HCT116 (cell line): ENCODE results near the gene DCUN1D5. TPM values are rescaled to one million over a fixed set of nuclear protein-coding genes. Genes with fewer than 3 reads are reported as not detected.

ENCODE experiments used
- ATAC-seq: fragments of 200-7000 bp; cut with Tn5 transposase; 2 replicates; pipeline ENCODE4 v1.9.1; 2020; ENCODE audit warnings: mild to moderate bottlenecking, moderate library complexity
- BruUV-seq: library from RNA; stranded (reverse); fragments of 400-500 nt; replicated peaks from 2 replicates; lab custom pipeline; 2021; lab: Mats Ljungman, UMichigan
- CTCF ChIA-PET: fragments of 300-600 bp; sonication (Branson Sonifier 250); formaldehyde crosslinking; loops from one replicate; lab custom pipeline; 2021; ENCODE audit warnings: antibody characterized with exemption; lab: Charles Lee
- POLR2A ChIA-PET: fragments of 300-600, 350-600 bp; sonication (Branson Sonifier 250); formaldehyde crosslinking; loops from one replicate; lab custom pipeline; 2021; ENCODE audit warnings: antibody characterized with exemption; lab: Charles Lee
- RAD21 ChIA-PET, 2 experiments: fragments of 300-600 bp; sonication (Branson Sonifier 250); formaldehyde crosslinking; loops; one replicate each; lab custom pipeline; 2023; ENCODE audit warnings: low total read pairs in 2 of 2; ENCODE audit not compliant: uncharacterized antibody in 2 of 2, unreplicated experiment in 2 of 2, low non-redundant PET in 1 of 2; lab: Charles Lee
- DNase-seq: peaks from one replicate; pipeline ENCODE4 v3.0.0-alpha.2; 2010; ENCODE audit warnings: low read depth, low spot score
- H2AFZ ChIP-seq: fragments of 200-600 bp; shearing (Covaris generic), sonication (generic); 2 replicates; pipeline ENCODE4 v1.6.1; 2017; ENCODE audit warnings: low read depth, mixed run types, mixed read lengths, antibody characterized with exemption, low read length; ENCODE audit not compliant: poor library complexity, severe bottlenecking
- H3K27ac ChIP-seq: 2 replicates; pipeline ENCODE4 v1.5.1; 2012; ENCODE audit warnings: low read depth, low read length
- H3K27me3 ChIP-seq: fragments of 200-600 bp; sonication (generic); 2 replicates; pipeline ENCODE4 v1.6.1; 2016; ENCODE audit warnings: mixed run types, low read length, mixed read lengths; ENCODE audit not compliant: insufficient read depth
- H3K36me3 ChIP-seq, 2 experiments: fragments of 200-500 bp in 1 of 2; fragments of 200-600 bp in 1 of 2; sonication (Bioruptor generic) in 1 of 2; sonication (generic) in 1 of 2; 2 replicates each; pipeline versions ENCODE4 v1.5.1 to v1.6.1; 2014 to 2016; ENCODE audit warnings: low read length in 2 of 2, inconsistent platforms in 1 of 2, mixed read lengths in 1 of 2, mixed run types in 1 of 2; ENCODE audit not compliant: insufficient read depth in 2 of 2, control insufficient read depth in 1 of 2
- H3K4me1 ChIP-seq, 2 experiments: fragments of 200-600 bp in 1 of 2; sonication (generic) in 1 of 2; 2 replicates each; pipeline versions ENCODE4 v1.5.1 to v1.6.1; 2012 to 2017; ENCODE audit warnings: low read length in 2 of 2, inconsistent platforms in 1 of 2, mild to moderate bottlenecking in 1 of 2, mixed read lengths in 1 of 2, mixed run types in 1 of 2, moderate library complexity in 1 of 2; ENCODE audit not compliant: insufficient read depth in 2 of 2, control insufficient read depth in 1 of 2
- H3K4me2 ChIP-seq: fragments of 200-600 bp; sonication (generic); 2 replicates; pipeline ENCODE4 v1.6.1; 2017; ENCODE audit warnings: mixed run types, low read length, mixed read lengths
- H3K4me3 ChIP-seq, 2 experiments: fragments of 200-600 bp in 1 of 2; sonication (generic) in 1 of 2; replicated peaks in 1 of 2; 2 replicates each; pipeline ENCODE4 v1.5.1; 2011 to 2016; ENCODE audit warnings: low read length in 2 of 2, control low read depth in 1 of 2, low read depth in 1 of 2, mild to moderate bottlenecking in 1 of 2, mixed read lengths in 1 of 2, mixed run types in 1 of 2
- H3K79me2 ChIP-seq: fragments of 200-600 bp; sonication (generic); 2 replicates; pipeline ENCODE4 v1.6.1; 2017; ENCODE audit warnings: mild to moderate bottlenecking, mixed run types, low read length, moderate library complexity, mixed read lengths; ENCODE audit not compliant: insufficient read depth
- H3K9ac ChIP-seq: fragments of 200-600 bp; sonication (generic); 2 replicates; pipeline ENCODE4 v1.6.1; 2016; ENCODE audit warnings: low read length, mixed read lengths
- H3K9me2 ChIP-seq: fragments of 200-600 bp; sonication (generic), shearing (Covaris generic); 2 replicates; pipeline ENCODE4 v1.6.1; 2017; ENCODE audit warnings: mixed run types, mild to moderate bottlenecking, moderate library complexity; ENCODE audit not compliant: insufficient read depth
- H3K9me3 ChIP-seq, 2 experiments: fragments of 200-500 bp in 1 of 2; fragments of 200-600 bp in 1 of 2; sonication (Bioruptor generic) in 1 of 2; sonication (generic) in 1 of 2; 2 replicates each; pipeline ENCODE4 v1.6.1; 2014 to 2017; ENCODE audit warnings: low read length in 2 of 2, mixed read lengths in 2 of 2, inconsistent platforms in 1 of 2, low read depth in 1 of 2, mild to moderate bottlenecking in 1 of 2, mixed run types in 1 of 2, moderate library complexity in 1 of 2; ENCODE audit not compliant: control insufficient read depth in 1 of 2, insufficient read depth in 1 of 2
- H4K20me1 ChIP-seq: fragments of 200-600 bp; sonication (generic), shearing (Covaris generic); 2 replicates; pipeline ENCODE4 v1.6.1; 2017; ENCODE audit warnings: mixed run types, mild to moderate bottlenecking, moderate library complexity; ENCODE audit not compliant: insufficient read depth
- CEBPB ChIP-seq: IDR thresholded peaks from 2 replicates; pipeline ENCODE4 v1.6.1; 2012; ENCODE audit warnings: low read depth
- ELF1 ChIP-seq: IDR thresholded peaks from 2 replicates; pipeline ENCODE4 v1.6.1; 2012; ENCODE audit warnings: low read depth, borderline replicate concordance
- EZH2 ChIP-seq: fragments of 200-600 bp; sonication (generic); IDR thresholded peaks from 2 replicates; pipeline ENCODE4 v1.6.1; 2017; ENCODE audit warnings: antibody characterized with exemption, mixed run types
- EZH2phosphoT487 ChIP-seq: fragments of 200-600 bp; IDR thresholded peaks from 2 replicates; pipeline ENCODE4 v1.6.1; 2018; ENCODE audit warnings: antibody characterized with exemption, borderline replicate concordance
- POLR2AphosphoS5 ChIP-seq: IDR thresholded peaks from 2 replicates; pipeline ENCODE4 v1.6.1; 2011; ENCODE audit warnings: mild to moderate bottlenecking, low read depth, low read length, moderate library complexity
- SIN3A ChIP-seq: IDR thresholded peaks from 2 replicates; pipeline ENCODE4 v1.6.1; 2012; ENCODE audit warnings: low read depth
- TCF7L2 ChIP-seq: IDR thresholded peaks from 2 replicates; pipeline ENCODE4 v1.7.0; 2011; ENCODE audit warnings: borderline replicate concordance, inconsistent platforms; ENCODE audit not compliant: insufficient read depth, insufficient read length; ENCODE audit errors: extremely low read depth
- ZNF274 ChIP-seq: fragments of 200-500 bp; sonication (Bioruptor generic); IDR thresholded peaks from 2 replicates; pipeline ENCODE4 v1.6.1; 2014; ENCODE audit warnings: mild to moderate bottlenecking, low read depth, low read length, inconsistent platforms
- intact Hi-C: fragments of 100-400 bp; cut with micrococcal nuclease; formaldehyde crosslinking; loops from 2 replicates; pipeline ENCODE4 v1.10.0; 2022
- total RNA-seq: library from RNA; stranded (reverse); gene quantifications from one replicate; pipeline ENCODE4 v1.2.1, GENCODE V29; 2021; ENCODE audit not compliant: unreplicated experiment
- TF ChIP-seq, protein P1 (sequence below): IDR thresholded peaks from 2 replicates; pipeline ENCODE4 v1.6.1; 2012
- TF ChIP-seq, protein P2 (sequence below): IDR thresholded peaks from 2 replicates; pipeline ENCODE4 v1.6.1; 2011; ENCODE audit warnings: mild to moderate bottlenecking, low read length, moderate library complexity; ENCODE audit not compliant: insufficient replicate concordance; ENCODE audit errors: extremely low read depth
- TF ChIP-seq, protein P3 (sequence below): IDR thresholded peaks from 2 replicates; pipeline ENCODE4 v1.6.1; 2012; ENCODE audit warnings: low read depth

DCUN1D5 gene
- total RNA-seq, 1 experiment from 2014 or later = 60.1 TPM

DNA sequence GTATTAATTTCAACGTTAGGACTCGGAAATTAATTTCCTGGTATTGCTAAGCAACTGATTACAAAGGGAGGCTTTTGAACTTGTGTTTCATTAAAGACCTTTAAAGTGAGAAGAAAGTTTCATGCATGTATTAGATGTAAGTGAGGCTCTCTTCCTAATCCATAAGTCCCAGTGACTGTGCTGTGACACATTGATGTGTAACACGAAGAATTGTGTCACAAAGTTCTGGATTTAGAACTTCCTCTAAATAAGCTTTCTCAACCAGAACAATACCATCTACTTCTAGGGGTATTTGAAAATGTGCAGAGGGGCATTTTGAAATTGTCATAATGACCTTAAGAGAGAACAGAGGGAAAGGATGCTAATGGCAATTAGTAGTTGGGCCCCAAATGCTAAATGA lies 14.4 kb downstream of the DCUN1D5 start:
- peaks cover 9% of the 10 kb centered on the region for H4K20me1 ChIP-seq
- CTCF ChIA-PET = no interaction called here
- POLR2A ChIA-PET = no interaction called here
- RAD21 ChIA-PET = no interaction called here
- peaks cover 35 to 39% of the 10 kb centered on the region in 2 experiments for H3K36me3 ChIP-seq
- no peaks in the 10 kb centered on the region for H3K9me2 ChIP-seq
- TF ChIP-seq EZH2phosphoT487 = no peak
- no peak for TF ChIP-seq CEBPB
- TF ChIP-seq EZH2 = no peak
- no peak for TF ChIP-seq TCF7L2
- TF ChIP-seq, protein P1, sequence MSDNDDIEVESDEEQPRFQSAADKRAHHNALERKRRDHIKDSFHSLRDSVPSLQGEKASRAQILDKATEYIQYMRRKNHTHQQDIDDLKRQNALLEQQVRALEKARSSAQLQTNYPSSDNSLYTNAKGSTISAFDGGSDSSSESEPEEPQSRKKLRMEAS = no peak
- TF ChIP-seq, protein P2, sequence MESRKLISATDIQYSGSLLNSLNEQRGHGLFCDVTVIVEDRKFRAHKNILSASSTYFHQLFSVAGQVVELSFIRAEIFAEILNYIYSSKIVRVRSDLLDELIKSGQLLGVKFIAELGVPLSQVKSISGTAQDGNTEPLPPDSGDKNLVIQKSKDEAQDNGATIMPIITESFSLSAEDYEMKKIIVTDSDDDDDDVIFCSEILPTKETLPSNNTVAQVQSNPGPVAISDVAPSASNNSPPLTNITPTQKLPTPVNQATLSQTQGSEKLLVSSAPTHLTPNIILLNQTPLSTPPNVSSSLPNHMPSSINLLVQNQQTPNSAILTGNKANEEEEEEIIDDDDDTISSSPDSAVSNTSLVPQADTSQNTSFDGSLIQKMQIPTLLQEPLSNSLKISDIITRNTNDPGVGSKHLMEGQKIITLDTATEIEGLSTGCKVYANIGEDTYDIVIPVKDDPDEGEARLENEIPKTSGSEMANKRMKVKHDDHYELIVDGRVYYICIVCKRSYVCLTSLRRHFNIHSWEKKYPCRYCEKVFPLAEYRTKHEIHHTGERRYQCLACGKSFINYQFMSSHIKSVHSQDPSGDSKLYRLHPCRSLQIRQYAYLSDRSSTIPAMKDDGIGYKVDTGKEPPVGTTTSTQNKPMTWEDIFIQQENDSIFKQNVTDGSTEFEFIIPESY = no peak
- TF ChIP-seq SIN3A = no peak
- TF ChIP-seq, protein P3, sequence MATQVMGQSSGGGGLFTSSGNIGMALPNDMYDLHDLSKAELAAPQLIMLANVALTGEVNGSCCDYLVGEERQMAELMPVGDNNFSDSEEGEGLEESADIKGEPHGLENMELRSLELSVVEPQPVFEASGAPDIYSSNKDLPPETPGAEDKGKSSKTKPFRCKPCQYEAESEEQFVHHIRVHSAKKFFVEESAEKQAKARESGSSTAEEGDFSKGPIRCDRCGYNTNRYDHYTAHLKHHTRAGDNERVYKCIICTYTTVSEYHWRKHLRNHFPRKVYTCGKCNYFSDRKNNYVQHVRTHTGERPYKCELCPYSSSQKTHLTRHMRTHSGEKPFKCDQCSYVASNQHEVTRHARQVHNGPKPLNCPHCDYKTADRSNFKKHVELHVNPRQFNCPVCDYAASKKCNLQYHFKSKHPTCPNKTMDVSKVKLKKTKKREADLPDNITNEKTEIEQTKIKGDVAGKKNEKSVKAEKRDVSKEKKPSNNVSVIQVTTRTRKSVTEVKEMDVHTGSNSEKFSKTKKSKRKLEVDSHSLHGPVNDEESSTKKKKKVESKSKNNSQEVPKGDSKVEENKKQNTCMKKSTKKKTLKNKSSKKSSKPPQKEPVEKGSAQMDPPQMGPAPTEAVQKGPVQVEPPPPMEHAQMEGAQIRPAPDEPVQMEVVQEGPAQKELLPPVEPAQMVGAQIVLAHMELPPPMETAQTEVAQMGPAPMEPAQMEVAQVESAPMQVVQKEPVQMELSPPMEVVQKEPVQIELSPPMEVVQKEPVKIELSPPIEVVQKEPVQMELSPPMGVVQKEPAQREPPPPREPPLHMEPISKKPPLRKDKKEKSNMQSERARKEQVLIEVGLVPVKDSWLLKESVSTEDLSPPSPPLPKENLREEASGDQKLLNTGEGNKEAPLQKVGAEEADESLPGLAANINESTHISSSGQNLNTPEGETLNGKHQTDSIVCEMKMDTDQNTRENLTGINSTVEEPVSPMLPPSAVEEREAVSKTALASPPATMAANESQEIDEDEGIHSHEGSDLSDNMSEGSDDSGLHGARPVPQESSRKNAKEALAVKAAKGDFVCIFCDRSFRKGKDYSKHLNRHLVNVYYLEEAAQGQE = no peak
- TF ChIP-seq ELF1 = no peak
- no peak for TF ChIP-seq POLR2AphosphoS5
- no peak for TF ChIP-seq ZNF274
- H3K9ac ChIP-seq = no peak overlapping the region
- BruUV-seq = TSS peak; percentile 6
- H3K27ac ChIP-seq = no peak overlapping the region
- no peaks in the 10 kb centered on the region for H3K9me3 ChIP-seq
- peaks cover 96% of the 10 kb centered on the region for H3K79me2 ChIP-seq
- no peak overlapping the region for H2AFZ ChIP-seq
- H3K27me3 ChIP-seq = no peaks in the 10 kb centered on the region
- intact Hi-C loops = no loop called here
- ATAC-seq = no peak
- H3K4me2 ChIP-seq = no peak overlapping the region
- no peak for DNase-seq
- no peaks in the 10 kb centered on the region for H3K4me1 ChIP-seq
- no peak overlapping the region for H3K4me3 ChIP-seq
